Measurements from ENCODE around the gene MAPKAPK5. TPM values are rescaled to one million over a fixed set of nuclear protein-coding genes. Genes with fewer than 3 reads are reported as not detected.
A peak's percentile ranks its signal among the peaks of the same experiment; 100 is the strongest.
"Not testable (repeated sequence)": the region's sequence is repeated elsewhere in the genome, so short reads cannot be mapped to it uniquely, and the experiment has no call there.

Gene MAPKAPK5
- total RNA-seq, 1 experiment from 2014 or later: 52.4 TPM

GRCh38 chr12:111834740-111835386 lies 7.2 kb upstream of the MAPKAPK5 start:
- not testable (repeated sequence) for H3K27me3 ChIP-seq (ENCODE audit: low read length); H3K27ac ChIP-seq (ENCODE audit: low read length); H3K4me3 ChIP-seq (ENCODE audit: low read length); H2AFZ ChIP-seq (ENCODE audit: low read length); H3K4me1 ChIP-seq (ENCODE audit: low read length); H3K9me2 ChIP-seq (replicated peaks; ENCODE audit: insufficient read depth, low read length); DNase-seq; H3K4me2 ChIP-seq (ENCODE audit: low read depth, low read length, poor library complexity, severe bottlenecking); H3K9me3 ChIP-seq (ENCODE audit: low read length); H3K79me2 ChIP-seq (ENCODE audit: low read length); H4K20me1 ChIP-seq (ENCODE audit: insufficient read depth, low read depth, low read length); H3K9ac ChIP-seq (ENCODE audit: low read length); H3K36me3 ChIP-seq (ENCODE audit: insufficient read depth, low read length)

DNA sequence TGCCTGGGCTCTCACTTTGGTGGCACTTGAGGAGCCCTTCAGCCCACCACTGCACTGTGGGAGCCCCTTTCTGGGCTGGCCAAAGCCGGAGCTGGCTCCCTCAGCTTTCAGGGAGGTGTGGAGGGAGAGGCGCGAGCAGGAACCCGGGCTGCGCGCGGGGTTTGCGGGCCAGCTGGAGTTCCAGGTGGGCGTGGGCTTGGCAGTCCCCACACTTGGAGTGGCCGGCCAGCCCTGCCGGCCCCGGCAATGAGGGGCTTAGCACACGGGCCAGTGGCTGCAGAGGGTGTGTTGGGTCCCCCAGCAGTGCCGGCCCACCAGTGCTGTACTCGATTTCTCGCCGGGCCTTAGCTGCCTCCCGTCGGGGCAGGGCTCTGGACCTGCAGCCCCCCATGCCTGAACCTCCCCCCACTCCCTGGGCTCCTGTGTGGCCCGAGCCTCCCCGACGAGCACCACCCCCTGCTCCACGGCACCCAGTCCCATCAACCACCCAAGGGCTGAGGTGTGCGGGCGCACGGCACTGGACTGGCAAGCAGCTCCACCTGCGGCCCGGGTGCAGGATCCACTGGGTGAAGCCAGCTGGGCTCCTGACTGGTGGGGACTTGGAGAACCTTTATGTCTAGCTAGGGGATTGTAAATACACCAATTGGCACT lies 6.4 kb upstream of the MAPKAPK5 start:
- H3K79me2 ChIP-seq (ENCODE audit: low read length): peaks cover 12% of the 10 kb centered on the region
- not testable (repeated sequence) for H3K27me3 ChIP-seq (ENCODE audit: low read length); H2AFZ ChIP-seq (ENCODE audit: low read length); DNase-seq; H3K27ac ChIP-seq (ENCODE audit: low read length); H3K9me3 ChIP-seq (ENCODE audit: low read length); H3K4me3 ChIP-seq (ENCODE audit: low read length); H3K9ac ChIP-seq (ENCODE audit: low read length); H3K4me1 ChIP-seq (ENCODE audit: low read length); H3K9me2 ChIP-seq (replicated peaks; ENCODE audit: insufficient read depth, low read length); H4K20me1 ChIP-seq (ENCODE audit: insufficient read depth, low read depth, low read length); H3K4me2 ChIP-seq (ENCODE audit: low read depth, low read length, poor library complexity, severe bottlenecking)
- H3K36me3 ChIP-seq (ENCODE audit: insufficient read depth, low read length): peaks cover 12% of the 10 kb centered on the region; the same call in 1 of the 2 replicates

GRCh38 chr12:111838353-111838752 lies 3.7 kb upstream of the MAPKAPK5 start:
- Histone ChIP-seq H4K20me1 (ENCODE audit: insufficient read depth, low read depth, low read length) (no peaks in the 10 kb centered on the region), H3K27me3 (ENCODE audit: low read length) (no peaks in the 10 kb centered on the region)
- DNase-seq: no peak

DNA sequence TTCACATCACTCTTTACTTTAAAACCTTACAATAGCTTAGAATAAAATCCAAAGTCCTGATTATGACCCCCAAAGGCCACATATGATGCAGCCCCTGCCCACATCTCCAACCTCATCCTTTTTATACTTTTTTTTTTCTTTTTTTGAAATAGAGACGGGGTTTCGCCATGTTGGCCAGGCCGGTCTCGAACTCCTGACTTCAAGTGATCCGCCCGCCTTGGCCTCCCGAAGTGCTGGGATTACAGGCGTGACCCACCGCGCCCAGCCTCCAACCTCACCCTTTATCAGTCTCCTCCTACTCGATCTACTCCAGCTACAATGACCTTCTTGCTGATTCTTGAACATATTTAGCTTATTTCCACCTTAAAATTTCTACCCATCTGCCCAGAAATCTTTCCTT lies 1.2 kb upstream of the MAPKAPK5 start:
- H2AFZ ChIP-seq (ENCODE audit: low read length): no peak overlapping the region
- peaks cover 23% of the 10 kb centered on the region for H3K4me1 ChIP-seq (ENCODE audit: low read length)
- peak overlapping the region; percentile 56; the same call in 1 of the 2 replicates for H3K27ac ChIP-seq (ENCODE audit: low read length)

More at GRCh38 chr12:111838353-111838752, 3.7 kb upstream of the MAPKAPK5 start:
- H2AFZ ChIP-seq (ENCODE audit: low read length): no peak overlapping the region
- peaks cover 35% of the 10 kb centered on the region for H3K79me2 ChIP-seq (ENCODE audit: low read length)
- H3K4me2 ChIP-seq (ENCODE audit: low read depth, low read length, poor library complexity, severe bottlenecking): no peak overlapping the region
- H3K4me1 ChIP-seq (ENCODE audit: low read length): peaks cover 17% of the 10 kb centered on the region
- H3K4me3 ChIP-seq (ENCODE audit: low read length): no peak overlapping the region
- H3K36me3 ChIP-seq (ENCODE audit: insufficient read depth, low read length): peaks cover 12% of the 10 kb centered on the region; the same call in 1 of the 2 replicates
- H3K9me2 ChIP-seq (replicated peaks; ENCODE audit: insufficient read depth, low read length): no peaks in the 10 kb centered on the region
- no peak overlapping the region for H3K9ac ChIP-seq (ENCODE audit: low read length)
- no peak overlapping the region for H3K27ac ChIP-seq (ENCODE audit: low read length)
- no peaks in the 10 kb centered on the region for H3K9me3 ChIP-seq (ENCODE audit: low read length)

DNA sequence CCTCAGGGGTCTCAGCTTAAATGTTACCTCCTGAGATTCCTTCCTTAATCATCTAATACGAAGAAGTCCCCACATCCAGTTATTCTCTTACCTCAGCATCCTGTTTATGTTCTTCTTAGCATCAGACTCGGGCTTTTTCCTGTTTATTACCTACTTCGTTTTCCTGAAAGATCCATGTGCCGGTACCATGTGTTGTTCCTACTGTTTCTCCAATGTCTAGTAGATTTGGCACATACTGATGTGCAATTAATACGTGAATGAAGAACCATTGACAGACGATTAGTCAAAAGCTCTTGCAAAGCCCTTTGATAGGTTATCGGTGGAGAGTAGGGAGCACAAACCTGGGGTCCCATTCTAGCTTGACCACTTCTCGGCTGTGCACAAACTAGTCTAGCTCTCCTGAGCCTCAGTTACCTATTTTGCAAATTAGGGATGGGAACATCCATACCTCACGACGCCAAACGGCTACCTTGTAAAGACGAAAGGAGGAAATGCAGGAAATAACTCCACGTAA lies 735 bp upstream of the MAPKAPK5 start:
- peak overlapping the region; percentile 56 for H3K27ac ChIP-seq (ENCODE audit: low read length)
- H3K9me2 ChIP-seq (replicated peaks; ENCODE audit: insufficient read depth, low read length): no peaks in the 10 kb centered on the region
- peaks cover 65% of the 10 kb centered on the region for H3K79me2 ChIP-seq (ENCODE audit: low read length)
- peaks cover 23% of the 10 kb centered on the region for H3K4me1 ChIP-seq (ENCODE audit: low read length)
- H3K9me3 ChIP-seq (ENCODE audit: low read length): no peaks in the 10 kb centered on the region
- H3K9ac ChIP-seq (ENCODE audit: low read length): peak overlapping the region; percentile 88
- no peaks in the 10 kb centered on the region for H4K20me1 ChIP-seq (ENCODE audit: insufficient read depth, low read depth, low read length)
- peaks cover 28% of the 10 kb centered on the region for H3K36me3 ChIP-seq (ENCODE audit: insufficient read depth, low read length)
- peak overlapping the region; percentile 88 for H3K4me3 ChIP-seq (ENCODE audit: low read length)
- peak overlapping the region; percentile 86 for H3K4me2 ChIP-seq (ENCODE audit: low read depth, low read length, poor library complexity, severe bottlenecking)
- peak overlapping the region; percentile 45; the same call in 1 of the 2 replicates for H2AFZ ChIP-seq (ENCODE audit: low read length)
- DNase-seq: no peak
- no peaks in the 10 kb centered on the region for H3K27me3 ChIP-seq (ENCODE audit: low read length)

More for the DNA sequence above, 1.2 kb upstream of the MAPKAPK5 start:
- DNase-seq: no peak
- Histone ChIP-seq H4K20me1 (ENCODE audit: insufficient read depth, low read depth, low read length) (no peaks in the 10 kb centered on the region), H3K36me3 (ENCODE audit: insufficient read depth, low read length) (peaks cover 23% of the 10 kb centered on the region), H3K27me3 (ENCODE audit: low read length) (no peaks in the 10 kb centered on the region), H3K9me3 (ENCODE audit: low read length) (no peaks in the 10 kb centered on the region), H3K4me2 (ENCODE audit: low read depth, low read length, poor library complexity, severe bottlenecking) (peak overlapping the region; percentile 86), H3K4me3 (ENCODE audit: low read length) (peak overlapping the region; percentile 88), H3K79me2 (ENCODE audit: low read length) (peaks cover 60% of the 10 kb centered on the region), H3K9me2 (replicated peaks; ENCODE audit: insufficient read depth, low read length) (no peaks in the 10 kb centered on the region), H3K9ac (ENCODE audit: low read length) (peak overlapping the region; percentile 88)

DNA sequence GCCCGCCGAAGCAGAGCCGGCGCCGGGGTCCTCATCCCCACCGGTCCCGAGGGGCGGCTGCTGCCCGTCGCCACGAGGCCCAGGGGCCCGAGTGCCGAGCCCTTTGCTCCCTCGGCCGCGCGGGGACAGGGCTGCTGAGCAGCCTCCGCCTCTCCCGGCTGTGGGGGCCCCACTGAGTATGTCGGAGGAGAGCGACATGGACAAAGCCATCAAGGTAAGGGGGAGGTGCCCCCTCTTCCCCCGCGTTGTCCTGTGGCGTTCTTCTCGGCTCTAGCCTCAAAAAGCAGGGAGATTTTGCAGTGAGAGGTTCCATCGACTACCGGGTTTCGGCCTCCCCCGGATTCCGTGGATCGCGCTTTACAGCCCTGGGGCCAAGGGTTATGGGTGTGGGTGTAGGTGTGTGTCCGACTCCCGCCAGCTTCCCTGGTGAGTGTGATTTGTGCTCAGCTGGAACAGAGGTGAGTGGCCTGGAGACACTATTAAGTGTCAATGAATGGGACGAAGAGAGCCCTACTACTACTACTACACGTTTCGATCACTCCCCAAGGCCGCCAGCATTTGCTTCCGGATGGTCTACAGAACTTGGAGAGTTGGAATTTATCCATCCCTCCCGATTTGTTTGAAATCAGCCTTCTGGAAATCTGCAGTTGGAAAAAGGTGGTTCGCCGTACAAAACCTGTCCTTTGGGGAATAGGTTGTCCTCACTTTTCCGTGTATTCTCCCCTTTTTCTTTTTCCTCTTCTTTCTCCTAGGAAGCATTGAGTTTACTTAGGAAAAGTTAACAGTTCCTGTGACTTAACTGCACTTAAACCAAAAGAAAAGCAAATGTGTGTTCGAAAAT lies 748 bp downstream of the MAPKAPK5 start:
- peak overlapping the region; percentile 88 for H3K9ac ChIP-seq (ENCODE audit: low read length)

DNA sequence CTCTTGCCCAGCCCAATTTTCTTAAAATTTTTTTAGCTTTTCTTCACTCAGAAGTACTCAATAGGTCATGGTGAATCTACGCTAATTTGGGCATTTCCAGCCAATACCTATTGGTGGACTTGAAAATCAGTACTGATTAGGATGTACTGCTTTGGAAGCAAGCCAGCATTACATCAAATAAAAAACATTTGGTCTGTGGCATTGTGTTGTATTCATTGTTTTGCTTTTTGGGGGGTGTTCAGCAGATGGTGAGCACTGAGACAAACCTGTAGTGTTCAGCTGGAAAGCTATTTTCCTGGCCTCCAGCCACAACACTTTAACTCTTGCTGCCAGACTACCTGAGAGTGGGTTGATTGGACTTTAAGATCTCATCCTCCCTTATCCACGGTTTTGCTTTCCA lies 4.0 kb downstream of the MAPKAPK5 start:
- no peak for DNase-seq
- Histone ChIP-seq H3K4me1 (ENCODE audit: low read length) (peaks cover 10% of the 10 kb centered on the region), H3K79me2 (ENCODE audit: low read length) (peaks cover 92% of the 10 kb centered on the region), H3K9me3 (ENCODE audit: low read length) (peaks cover 5% of the 10 kb centered on the region; the same call in 1 of the 2 replicates), H3K27ac (ENCODE audit: low read length) (no peak overlapping the region), H3K4me3 (ENCODE audit: low read length) (no peak overlapping the region), H3K9me2 (replicated peaks; ENCODE audit: insufficient read depth, low read length) (no peaks in the 10 kb centered on the region), H3K36me3 (ENCODE audit: insufficient read depth, low read length) (peaks cover 38% of the 10 kb centered on the region), H3K4me2 (ENCODE audit: low read depth, low read length, poor library complexity, severe bottlenecking) (no peak overlapping the region), H3K9ac (ENCODE audit: low read length) (no peak overlapping the region), H4K20me1 (ENCODE audit: insufficient read depth, low read depth, low read length) (no peaks in the 10 kb centered on the region), H2AFZ (ENCODE audit: low read length) (no peak overlapping the region), H3K27me3 (ENCODE audit: low read length) (no peaks in the 10 kb centered on the region)

More for the DNA sequence above, 748 bp downstream of the MAPKAPK5 start:
- H3K4me2 ChIP-seq (ENCODE audit: low read depth, low read length, poor library complexity, severe bottlenecking): peak overlapping the region; percentile 86
- H3K27ac ChIP-seq (ENCODE audit: low read length): peak overlapping the region; percentile 56
- DNase-seq: peak; percentile 66
- peaks cover 34% of the 10 kb centered on the region for H3K36me3 ChIP-seq (ENCODE audit: insufficient read depth, low read length)
- H3K27me3 ChIP-seq (ENCODE audit: low read length): no peaks in the 10 kb centered on the region
- peaks cover 79% of the 10 kb centered on the region for H3K79me2 ChIP-seq (ENCODE audit: low read length)
- peaks cover 23% of the 10 kb centered on the region for H3K4me1 ChIP-seq (ENCODE audit: low read length)
- peak overlapping the region; percentile 88 for H3K4me3 ChIP-seq (ENCODE audit: low read length)
- H3K9me3 ChIP-seq (ENCODE audit: low read length): peaks cover 2% of the 10 kb centered on the region; the same call in 1 of the 2 replicates
- no peak overlapping the region for H2AFZ ChIP-seq (ENCODE audit: low read length)
- no peaks in the 10 kb centered on the region for H3K9me2 ChIP-seq (replicated peaks; ENCODE audit: insufficient read depth, low read length)
- H4K20me1 ChIP-seq (ENCODE audit: insufficient read depth, low read depth, low read length): no peaks in the 10 kb centered on the region

Data from Karpas-422 (cell line).